Endothelial cell (in vitro differentiated cells): Measurements from ENCODE around the gene UVRAG. TPM values are rescaled to one million over a fixed set of nuclear protein-coding genes. Genes with fewer than 3 reads are reported as not detected.
"Not testable (repeated sequence)": the region's sequence is repeated elsewhere in the genome, so short reads cannot be mapped to it uniquely, and the experiment has no call there.

Experiments
- DNase-seq: peaks from one replicate; pipeline ENCODE4 v3.0.0; 2021; ENCODE audit warnings: low spot score
- H3K27ac Mint-ChIP-seq: one replicate; pipeline ENCODE4 v1.8.0; 2021; ENCODE audit warnings: mixed read lengths, inconsistent platforms; ENCODE audit not compliant: unreplicated experiment
- H3K27me3 Mint-ChIP-seq: one replicate; pipeline ENCODE4 v1.8.0; 2021; ENCODE audit warnings: mild to moderate bottlenecking, moderate library complexity, mixed read lengths, inconsistent platforms; ENCODE audit not compliant: unreplicated experiment
- H3K36me3 Mint-ChIP-seq: one replicate; pipeline ENCODE4 v1.8.0; 2021; ENCODE audit warnings: mild to moderate bottlenecking, low read depth, mixed read lengths, inconsistent platforms; ENCODE audit not compliant: unreplicated experiment
- H3K4me1 Mint-ChIP-seq: one replicate; pipeline ENCODE4 v1.8.0; 2021; ENCODE audit warnings: mild to moderate bottlenecking, mixed read lengths, inconsistent platforms; ENCODE audit not compliant: unreplicated experiment
- H3K4me3 Mint-ChIP-seq: one replicate; pipeline ENCODE4 v1.8.0; 2021; ENCODE audit warnings: mild to moderate bottlenecking, mixed read lengths, inconsistent platforms; ENCODE audit not compliant: unreplicated experiment
- H3K9me3 Mint-ChIP-seq: one replicate; pipeline ENCODE4 v1.8.0; 2021; ENCODE audit warnings: mixed read lengths, inconsistent platforms; ENCODE audit not compliant: unreplicated experiment
- total RNA-seq: library from RNA; stranded (reverse); fragmentation: NEBNext Ultra II Directional; extraction: Animal tissue kit (Norgen Biotek cat#: 25700); gene quantifications from one replicate; pipeline ENCODE4 v1.2.1, GENCODE V29; 2021; ENCODE audit not compliant: unreplicated experiment
- TF ChIP-seq, protein P1 (sequence below): fragments of 200-600 bp; sonication (generic); IDR thresholded peaks from one replicate; pipeline ENCODE4 v1.5.0; 2021; ENCODE audit warnings: antibody characterized with exemption; ENCODE audit not compliant: unreplicated experiment

UVRAG gene
- total RNA-seq, 1 donor from 2014 or later: 25.0 TPM

DNA sequence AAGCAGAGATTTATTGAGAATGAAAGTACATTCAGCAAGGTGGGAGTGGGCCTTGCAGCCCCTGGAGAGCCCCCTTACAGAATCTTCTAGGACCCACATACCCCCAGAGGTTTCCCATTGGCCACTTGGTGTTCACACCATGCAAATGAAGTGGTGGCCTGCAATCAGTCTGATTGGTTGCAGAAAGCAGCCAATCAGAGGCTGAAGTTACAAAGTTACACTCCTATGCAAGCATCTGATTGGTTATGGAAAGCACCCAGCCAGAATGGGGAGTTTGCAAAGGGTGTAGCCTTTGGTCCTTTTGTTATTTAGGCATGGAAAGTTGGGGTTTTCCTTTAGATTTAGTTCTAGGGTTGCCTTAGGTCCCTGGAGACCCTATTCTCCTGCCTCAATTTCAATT is 34.9 kb downstream of the UVRAG start:
- H3K4me1 Mint-ChIP-seq: peaks cover 7% of the 10 kb centered on the region
- TF ChIP-seq, protein P1, sequence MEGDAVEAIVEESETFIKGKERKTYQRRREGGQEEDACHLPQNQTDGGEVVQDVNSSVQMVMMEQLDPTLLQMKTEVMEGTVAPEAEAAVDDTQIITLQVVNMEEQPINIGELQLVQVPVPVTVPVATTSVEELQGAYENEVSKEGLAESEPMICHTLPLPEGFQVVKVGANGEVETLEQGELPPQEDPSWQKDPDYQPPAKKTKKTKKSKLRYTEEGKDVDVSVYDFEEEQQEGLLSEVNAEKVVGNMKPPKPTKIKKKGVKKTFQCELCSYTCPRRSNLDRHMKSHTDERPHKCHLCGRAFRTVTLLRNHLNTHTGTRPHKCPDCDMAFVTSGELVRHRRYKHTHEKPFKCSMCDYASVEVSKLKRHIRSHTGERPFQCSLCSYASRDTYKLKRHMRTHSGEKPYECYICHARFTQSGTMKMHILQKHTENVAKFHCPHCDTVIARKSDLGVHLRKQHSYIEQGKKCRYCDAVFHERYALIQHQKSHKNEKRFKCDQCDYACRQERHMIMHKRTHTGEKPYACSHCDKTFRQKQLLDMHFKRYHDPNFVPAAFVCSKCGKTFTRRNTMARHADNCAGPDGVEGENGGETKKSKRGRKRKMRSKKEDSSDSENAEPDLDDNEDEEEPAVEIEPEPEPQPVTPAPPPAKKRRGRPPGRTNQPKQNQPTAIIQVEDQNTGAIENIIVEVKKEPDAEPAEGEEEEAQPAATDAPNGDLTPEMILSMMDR: no peak
- no peak overlapping the region for H3K27ac Mint-ChIP-seq
- no peaks in the 10 kb centered on the region for H3K9me3 Mint-ChIP-seq
- no peak overlapping the region for H3K4me3 Mint-ChIP-seq
- H3K36me3 Mint-ChIP-seq: no peaks in the 10 kb centered on the region
- H3K27me3 Mint-ChIP-seq: peaks cover 1% of the 10 kb centered on the region
- DNase-seq: no peak

DNA sequence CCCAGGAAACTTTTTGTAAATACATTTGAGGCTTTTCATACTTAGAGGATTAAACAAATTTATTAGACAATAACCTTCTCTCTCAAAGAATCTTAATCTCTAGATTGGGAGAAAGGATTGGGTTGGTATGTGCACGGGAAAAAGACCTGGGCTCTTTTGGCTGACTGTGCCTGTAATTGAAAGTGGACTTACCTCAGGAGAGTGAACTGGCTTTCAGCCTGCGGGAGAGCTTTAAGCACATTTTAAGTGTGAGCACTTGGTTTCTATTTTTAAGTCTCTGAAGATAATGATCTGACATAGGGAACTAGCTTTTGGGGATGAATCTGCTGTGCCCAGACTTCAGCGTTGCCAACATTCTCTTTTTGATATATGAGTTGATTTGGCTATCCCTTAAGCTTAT is 35.8 kb downstream of the UVRAG start:
- TF ChIP-seq, protein P1: no peak
- no peak overlapping the region for H3K27ac Mint-ChIP-seq

DNA sequence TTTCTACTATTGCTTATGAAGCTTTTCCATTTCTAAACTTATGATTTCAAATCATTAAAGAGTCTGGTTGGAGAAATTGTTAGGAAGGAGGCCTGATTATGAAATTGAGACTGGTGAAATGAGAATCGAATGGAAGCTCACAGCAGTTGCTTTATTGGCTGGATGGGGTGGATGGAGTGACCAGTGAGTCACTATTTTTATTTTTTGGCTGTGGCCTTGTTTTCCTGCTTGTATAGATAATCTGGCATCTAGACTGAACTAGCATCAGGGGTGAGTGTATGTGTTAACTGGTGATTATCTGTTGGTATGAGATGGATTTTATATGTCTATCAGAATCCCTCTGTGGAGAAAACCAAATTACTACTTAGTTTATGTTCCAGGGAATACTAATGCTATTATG is 36.2 kb downstream of the UVRAG start:
- Mint-ChIP-seq H3K36me3 (no peaks in the 10 kb centered on the region), H3K4me3 (no peak overlapping the region), H3K4me1 (peaks cover 7% of the 10 kb centered on the region), H3K9me3 (no peaks in the 10 kb centered on the region), H3K27ac (no peak overlapping the region), H3K27me3 (peaks cover 1% of the 10 kb centered on the region)
- TF ChIP-seq, protein P1: no peak
- no peak for DNase-seq

More for the DNA sequence above, 35.8 kb downstream of the UVRAG start:
- peaks cover 1% of the 10 kb centered on the region for H3K27me3 Mint-ChIP-seq
- no peaks in the 10 kb centered on the region for H3K9me3 Mint-ChIP-seq
- H3K4me3 Mint-ChIP-seq: no peak overlapping the region
- H3K36me3 Mint-ChIP-seq: no peaks in the 10 kb centered on the region
- H3K4me1 Mint-ChIP-seq: peaks cover 7% of the 10 kb centered on the region
- no peak for DNase-seq

DNA sequence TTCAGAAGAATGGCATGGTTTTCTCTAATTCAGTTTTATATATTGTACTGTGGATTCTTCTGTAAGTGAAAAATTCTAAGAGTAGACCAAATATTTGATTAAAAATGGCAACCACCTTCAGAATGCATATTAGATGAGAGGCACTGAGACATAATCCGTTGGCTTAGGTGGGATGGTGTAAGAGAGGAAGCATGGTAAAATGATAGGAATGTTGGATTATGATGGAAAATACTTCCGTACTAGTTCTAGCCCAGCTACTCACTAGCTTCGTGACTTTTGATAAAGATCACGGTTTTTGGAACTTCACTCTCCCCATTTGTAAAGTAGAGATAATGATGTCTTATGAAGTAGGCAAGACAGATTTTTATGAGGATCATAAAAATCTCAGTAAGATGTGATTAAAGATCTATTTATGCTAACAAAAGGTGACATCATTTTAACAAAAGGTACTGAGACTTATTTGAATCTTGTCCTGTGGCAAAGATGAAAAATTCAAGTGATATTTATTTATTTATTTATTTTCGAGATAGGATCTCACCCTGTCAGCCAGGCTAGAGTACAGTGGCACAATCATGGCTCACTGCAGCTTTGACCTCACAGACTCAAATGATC is 37.5 kb downstream of the UVRAG start:
- Mint-ChIP-seq H3K27ac (no peak overlapping the region), H3K9me3 (no peaks in the 10 kb centered on the region), H3K27me3 (peaks cover 1% of the 10 kb centered on the region), H3K36me3 (no peaks in the 10 kb centered on the region), H3K4me1 (peaks cover 7% of the 10 kb centered on the region), H3K4me3 (no peak overlapping the region)
- TF ChIP-seq, protein P1: no peak
- DNase-seq: no peak

DNA sequence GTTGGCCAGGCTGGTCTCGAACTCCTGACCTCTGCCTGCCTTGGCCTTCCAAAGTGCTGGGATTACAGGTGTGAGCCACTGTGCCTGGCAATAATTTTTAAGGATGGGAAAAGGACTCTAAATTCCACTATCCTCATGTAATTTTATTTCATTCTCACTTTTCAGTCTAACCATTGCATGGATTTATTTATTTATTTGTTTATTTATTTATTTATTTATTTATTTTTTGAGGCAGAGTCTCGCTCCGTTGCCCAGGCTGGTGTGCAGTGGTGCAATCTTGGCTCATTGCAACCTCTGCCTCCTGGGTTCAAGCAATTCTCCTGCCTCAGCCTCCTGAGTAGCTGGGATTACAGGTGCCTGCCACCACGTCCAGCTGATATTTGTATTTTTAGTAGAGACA is 38.6 kb downstream of the UVRAG start:
- DNase-seq, H3K9me3 Mint-ChIP-seq, H3K4me1 Mint-ChIP-seq, H3K4me3 Mint-ChIP-seq, H3K27me3 Mint-ChIP-seq, H3K27ac Mint-ChIP-seq, H3K36me3 Mint-ChIP-seq: not testable (repeated sequence)
